GM18505 (cell line): Measurements from ENCODE around the gene C21orf58.

ENCODE experiments used
- ATAC-seq: cut with Tn5 transposase; IDR thresholded peaks from one replicate; pipeline ENCODE4 v1.9.1; 2021; ENCODE audit not compliant: unreplicated experiment
- POLR2A ChIP-seq: IDR thresholded peaks from 4 replicates; pipeline ENCODE4 v1.6.1; 2011; ENCODE audit warnings: borderline replicate concordance; ENCODE audit not compliant: insufficient read depth, insufficient read length; ENCODE audit errors: extremely low read depth

C21orf58 gene

GRCh38 chr21:46357684-46358425 is 34.2 kb upstream of the C21orf58 start:
- no peak for ATAC-seq
- TF ChIP-seq POLR2A = no peak

- TF ChIP-seq POLR2A = no peak
- no peak for ATAC-seq
These were observed 33.6 kb upstream of the C21orf58 start for GRCh38 chr21:46357335-46357604.

- peak; percentile 31 for TF ChIP-seq POLR2A
- no peak for ATAC-seq
These were observed 33.0 kb upstream of the C21orf58 start for GRCh38 chr21:46356494-46357334.

GRCh38 chr21:46356005-46356338 is 32.3 kb upstream of the C21orf58 start:
- no peak for ATAC-seq
- TF ChIP-seq POLR2A = no peak

GRCh38 chr21:46355161-46356004 is 31.7 kb upstream of the C21orf58 start:
- no peak for TF ChIP-seq POLR2A
- no peak for ATAC-seq

GRCh38 chr21:46354518-46354917 is 30.8 kb upstream of the C21orf58 start:
- ATAC-seq = no peak
- TF ChIP-seq POLR2A = no peak

GRCh38 chr21:46354046-46354445 is 30.4 kb upstream of the C21orf58 start:
- TF ChIP-seq POLR2A = no peak
- no peak for ATAC-seq

GRCh38 chr21:46352913-46353312 is 29.2 kb upstream of the C21orf58 start:
- ATAC-seq = no peak
- no peak for TF ChIP-seq POLR2A

- no peak for ATAC-seq
These were observed 28.5 kb upstream of the C21orf58 start for GRCh38 chr21:46352164-46352515.

GRCh38 chr21:46351476-46352163 is 27.9 kb upstream of the C21orf58 start:
- no peak for ATAC-seq
- TF ChIP-seq POLR2A = no peak

More at GRCh38 chr21:46352164-46352515, 28.5 kb upstream of the C21orf58 start:
- no peak for TF ChIP-seq POLR2A

GRCh38 chr21:46350981-46351380 is 27.3 kb upstream of the C21orf58 start:
- no peak for TF ChIP-seq POLR2A
- no peak for ATAC-seq

- no peak for ATAC-seq
- no peak for TF ChIP-seq POLR2A
These were observed 26.9 kb upstream of the C21orf58 start for GRCh38 chr21:46350571-46350970.
